GM18873 (cell line): ENCODE results near the gene FEM1B.
"Not testable (repeated sequence)": the region's sequence is repeated elsewhere in the genome, so short reads cannot be mapped to it uniquely, and the experiment has no call there.

Source experiments
- ATAC-seq: cut with Tn5 transposase; IDR thresholded peaks from one replicate; pipeline ENCODE4 v1.9.1; 2021; ENCODE audit warnings: mild to moderate bottlenecking, moderate library complexity, moderate number of reproducible peaks; ENCODE audit not compliant: unreplicated experiment, low FRiP score

Gene FEM1B

DNA sequence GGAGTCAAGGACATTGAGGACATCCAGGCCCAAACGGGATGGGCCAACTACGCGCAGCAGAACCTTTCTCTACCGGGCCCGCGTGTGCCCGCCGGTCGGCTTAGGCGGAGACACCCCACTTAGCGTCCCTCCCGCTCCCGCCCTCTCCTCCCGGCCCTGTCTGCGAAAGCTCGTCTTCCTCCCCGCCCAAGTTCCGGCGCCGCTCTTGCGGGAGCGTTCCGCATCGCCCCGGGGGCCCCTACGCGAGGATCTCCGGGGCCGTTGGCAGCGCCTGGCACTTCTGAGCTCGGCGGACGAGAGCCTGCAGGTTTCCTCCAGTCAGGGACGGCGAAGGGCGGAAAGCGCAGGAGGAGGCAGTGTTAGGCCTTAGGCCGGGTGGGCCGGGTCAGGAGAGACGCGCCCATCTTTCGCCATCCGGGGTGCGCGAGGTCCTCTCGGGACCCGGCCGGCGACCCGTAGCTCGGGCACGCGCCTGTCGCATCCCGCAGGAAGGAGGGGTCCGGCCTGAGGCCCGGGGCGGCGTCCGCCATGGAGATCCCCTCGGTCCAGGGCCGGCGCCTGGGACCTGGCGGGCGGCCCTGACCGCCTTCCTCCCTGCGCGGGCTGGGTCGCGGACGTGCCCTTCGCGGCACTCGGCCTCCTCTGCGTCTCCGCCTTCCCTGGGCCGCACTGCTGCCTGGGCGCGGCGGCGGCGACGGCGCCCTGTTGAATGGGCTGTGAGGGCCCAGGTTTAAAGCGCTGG is at the start of gene FEM1B:
FEM1B (plus strand) TSS at position 143 of the 742 bp plus-strand sequence. CDS start 673 bp downstream, outside the sequence.
- ATAC-seq = peak; percentile 56

DNA sequence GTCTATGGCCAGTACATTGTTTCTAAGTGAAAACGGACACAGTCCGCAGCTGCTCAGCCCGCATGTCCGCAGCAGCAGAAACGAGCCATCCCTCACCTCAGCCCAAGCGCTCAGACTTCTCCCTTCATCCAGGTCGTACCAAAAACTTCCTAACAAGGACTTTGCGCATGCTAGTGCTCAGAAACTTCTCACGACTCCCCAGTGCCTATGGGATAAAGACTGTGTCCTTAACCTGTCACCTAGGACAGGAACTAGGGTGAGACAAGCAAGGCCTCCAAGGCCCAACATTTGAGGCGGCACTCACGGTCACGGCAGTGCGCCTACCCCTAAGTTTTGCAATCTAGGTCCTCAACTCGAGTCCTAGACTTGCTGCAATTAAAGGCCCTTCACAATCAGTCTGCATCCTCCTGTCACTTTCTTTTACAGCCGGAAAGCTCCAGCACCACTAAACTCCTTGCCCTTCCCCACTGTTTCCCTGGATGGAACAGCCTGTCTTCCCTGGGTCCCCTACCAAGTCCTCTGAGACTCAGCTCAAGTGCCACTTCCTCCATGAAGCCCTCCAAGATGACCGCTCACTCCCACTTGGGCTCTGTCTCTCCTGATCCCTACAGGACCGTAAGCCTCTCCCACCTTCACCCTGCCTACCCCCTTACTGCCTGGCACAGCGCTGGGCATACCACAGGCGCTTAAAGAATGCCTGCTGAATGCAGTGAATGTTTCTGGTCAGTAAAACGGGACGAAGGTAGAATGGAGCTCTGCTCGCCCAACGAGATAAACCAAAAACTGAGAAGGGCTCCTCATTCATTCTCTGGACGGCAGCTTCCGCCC is 49.2 kb upstream of the FEM1B start:
- ATAC-seq = no peak

DNA sequence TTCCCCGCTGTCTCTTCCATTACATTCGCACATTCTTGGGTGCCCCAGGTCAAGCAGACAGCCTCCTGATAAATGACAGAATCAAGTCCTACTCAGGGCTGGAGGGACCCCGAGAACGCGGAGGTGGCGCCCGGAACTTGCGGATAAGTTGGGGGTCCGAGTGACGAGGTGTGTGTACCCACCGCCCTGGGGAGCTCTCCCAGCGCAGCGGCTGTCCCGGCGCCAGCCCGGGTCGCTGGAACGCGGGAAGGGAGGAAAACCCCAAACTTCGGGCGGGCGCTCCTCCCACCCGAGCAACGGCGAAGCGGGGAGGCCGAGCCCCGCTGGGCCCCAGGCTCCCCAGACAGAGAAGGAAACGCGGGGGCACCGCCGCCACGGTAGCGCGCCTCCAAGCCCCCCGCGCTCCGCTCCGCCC is 48.6 kb upstream of the FEM1B start:
- peak; percentile 13 for ATAC-seq

DNA sequence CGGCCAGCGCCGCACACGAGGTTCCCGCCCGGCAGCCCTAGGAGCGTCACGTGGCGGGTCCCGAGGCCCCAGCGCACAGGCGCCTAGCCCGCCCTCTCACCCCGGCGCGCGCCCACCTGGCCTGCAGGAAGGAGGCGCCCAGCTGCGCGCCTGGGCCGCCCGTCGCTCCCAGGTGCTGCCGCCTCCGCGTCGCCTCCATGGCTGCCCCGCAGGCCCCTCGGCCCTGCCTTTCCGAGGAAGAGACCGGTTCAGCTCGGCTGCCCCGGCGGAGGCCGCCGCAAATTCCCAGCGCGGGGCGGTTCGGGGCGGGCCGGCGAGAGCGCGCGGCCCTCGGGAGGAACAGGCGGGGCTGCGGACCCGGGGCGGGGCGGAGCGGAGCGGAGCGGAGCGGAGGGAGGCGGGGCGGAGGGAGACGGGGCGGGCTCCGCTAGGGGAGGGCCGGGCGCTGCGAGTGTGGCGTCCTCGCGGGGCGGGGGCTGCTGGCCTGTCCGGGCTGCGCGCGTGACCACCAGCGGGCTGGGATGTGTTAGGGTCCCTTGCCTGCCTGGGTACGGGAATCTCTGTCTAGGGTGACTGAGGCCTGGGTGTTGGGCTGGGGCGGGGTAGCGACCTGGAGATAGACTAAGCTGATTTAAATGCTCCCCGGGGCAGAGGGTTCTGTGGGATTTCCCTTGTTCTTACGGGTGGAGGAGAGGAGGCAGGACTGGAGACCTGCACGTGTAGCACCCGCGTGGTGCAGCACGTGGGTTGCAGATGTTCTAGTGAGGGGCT is 48.0 kb upstream of the FEM1B start, which contains the start of gene CLN6:
CLN6 (minus strand) TSS at position 343 of the 771 bp plus-strand sequence; CDS start at position 199, 144 bp downstream.
- ATAC-seq = peak; percentile 53

DNA sequence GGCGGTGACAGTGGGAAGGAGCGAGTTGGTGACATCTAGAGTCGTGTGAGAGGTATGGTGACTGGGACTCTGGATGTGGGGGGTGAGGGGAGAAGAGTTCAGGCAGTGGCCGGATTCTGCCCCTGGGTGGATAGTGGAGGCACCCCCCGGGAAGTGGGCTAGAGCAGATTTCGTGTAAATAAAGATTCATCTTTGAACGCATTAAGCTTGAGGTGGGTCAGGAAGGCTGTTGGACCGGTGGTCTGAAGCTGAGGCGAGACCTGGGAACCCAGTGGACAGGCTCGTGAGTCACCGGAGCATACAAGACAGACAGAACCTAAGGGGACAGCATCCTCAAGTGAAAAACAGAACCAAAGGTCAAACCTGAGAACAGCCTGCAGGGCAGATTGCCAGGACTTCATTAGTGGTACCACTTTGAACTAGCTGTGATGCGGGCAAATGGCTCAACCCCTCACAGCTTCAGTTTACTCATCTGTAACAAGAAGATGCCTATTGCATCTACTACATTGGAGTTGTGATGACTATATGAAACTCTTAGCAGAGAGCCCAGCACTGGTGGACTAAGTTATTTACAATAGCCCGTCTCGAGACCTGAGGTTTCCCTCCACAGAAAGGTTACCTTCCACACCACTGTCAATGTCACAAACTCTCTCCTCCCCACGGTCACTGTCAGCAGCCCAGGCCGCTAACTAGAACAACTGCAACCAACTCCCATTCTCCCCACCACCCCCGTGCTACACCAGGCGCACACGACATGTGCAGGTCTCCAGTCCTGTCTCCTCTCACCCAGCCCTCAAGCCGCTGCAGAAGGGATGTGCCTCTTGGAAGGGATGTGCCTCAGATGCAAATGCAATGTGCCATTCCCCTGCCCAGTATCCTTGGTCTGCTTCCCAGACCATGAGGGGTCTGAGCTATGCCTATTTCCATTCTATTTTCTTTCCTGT is 47.1 kb upstream of the FEM1B start:
- ATAC-seq = no peak

DNA sequence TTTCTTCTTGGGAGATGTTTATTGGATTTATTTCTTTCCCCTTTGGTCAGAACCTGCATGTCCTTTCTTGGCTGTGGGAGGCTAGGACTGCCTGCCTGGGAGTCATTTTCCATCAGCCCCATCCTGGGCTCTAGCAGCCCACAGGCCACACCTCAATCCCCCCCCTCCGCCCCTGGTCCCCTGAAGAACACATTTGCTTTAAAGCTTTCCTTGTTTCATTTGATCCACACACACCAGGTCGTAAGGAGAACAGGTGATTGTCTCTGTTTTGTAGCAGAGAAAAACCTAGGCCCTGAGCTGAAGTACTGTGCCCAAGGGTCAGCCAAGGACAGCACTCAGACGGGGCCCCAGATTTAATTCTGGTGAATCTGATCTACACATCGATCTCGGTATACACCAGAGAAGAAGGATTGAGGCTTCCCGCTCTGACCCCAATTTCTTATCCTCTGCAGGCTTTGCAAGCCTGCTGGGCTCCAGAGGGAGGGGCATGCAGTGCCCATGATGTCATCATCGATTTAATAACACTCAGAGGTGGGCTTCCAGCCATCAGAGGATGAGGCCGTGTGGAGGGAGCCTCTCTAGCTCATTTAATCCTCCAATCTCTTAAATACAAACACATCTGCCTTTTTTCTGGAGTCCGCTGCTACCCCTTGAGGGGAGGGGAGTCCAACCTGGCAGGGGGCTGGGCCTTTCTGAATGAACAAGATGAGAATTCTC is 46.3 kb upstream of the FEM1B start:
- no peak for ATAC-seq

DNA sequence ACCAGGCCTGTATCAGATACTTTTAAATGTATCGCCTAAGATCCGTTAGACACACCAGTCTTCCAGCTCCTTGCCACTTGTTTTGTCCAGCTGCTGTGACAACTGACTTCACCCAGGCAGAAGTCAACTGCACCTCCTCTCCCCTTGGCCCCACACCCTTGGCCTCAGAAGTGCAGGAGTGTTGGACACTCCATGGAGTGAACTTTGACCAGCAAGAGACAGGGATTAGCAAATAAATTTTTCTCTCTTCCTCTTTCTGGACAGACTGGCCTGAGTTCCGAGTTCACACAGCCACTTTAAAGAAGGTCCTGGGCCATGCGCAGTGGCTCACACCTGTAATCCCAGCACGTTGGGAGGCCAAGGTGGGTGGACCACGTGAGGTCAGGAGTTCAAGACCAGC is 45.1 kb upstream of the FEM1B start:
- no peak for ATAC-seq

DNA sequence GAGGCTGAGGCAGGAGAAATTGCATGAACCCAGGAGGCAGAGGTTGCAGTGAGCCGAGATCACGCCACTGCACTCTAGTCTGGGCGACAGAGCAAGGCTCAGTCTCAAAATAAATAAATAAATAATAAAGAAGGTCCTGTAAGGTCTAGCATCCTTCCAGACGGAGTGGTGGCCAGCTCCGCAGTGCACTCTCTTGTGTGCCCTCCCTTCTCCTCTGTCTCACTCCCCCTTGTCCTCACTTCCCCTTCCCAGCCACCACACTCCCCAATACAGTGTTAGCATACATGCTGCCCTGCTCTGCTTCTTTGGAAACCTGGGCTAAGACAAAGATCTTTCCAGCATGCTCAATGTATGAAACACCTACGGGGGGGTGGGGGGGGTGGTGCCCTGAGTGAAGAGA is 44.6 kb upstream of the FEM1B start:
- ATAC-seq = no peak

DNA sequence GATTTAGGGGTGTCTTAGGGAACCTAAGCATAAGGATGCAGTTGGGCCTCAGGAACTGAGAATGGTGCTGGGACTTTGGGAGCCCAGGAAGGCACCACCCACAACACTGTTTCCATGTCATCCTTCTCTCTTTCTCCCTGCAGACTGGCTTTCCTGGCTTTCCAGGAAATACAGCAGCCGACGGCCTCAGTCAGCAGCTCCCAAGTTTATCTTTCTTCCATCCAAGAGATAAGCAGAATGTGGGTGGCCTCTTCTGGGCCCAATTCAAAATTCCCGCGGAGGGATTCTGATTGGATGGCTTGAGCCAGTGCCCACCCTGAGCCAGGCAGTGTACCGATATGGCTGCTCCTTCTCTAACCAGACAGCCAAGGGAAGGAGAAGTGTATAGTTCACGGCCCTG is 43.5 kb upstream of the FEM1B start:
- no peak for ATAC-seq

DNA sequence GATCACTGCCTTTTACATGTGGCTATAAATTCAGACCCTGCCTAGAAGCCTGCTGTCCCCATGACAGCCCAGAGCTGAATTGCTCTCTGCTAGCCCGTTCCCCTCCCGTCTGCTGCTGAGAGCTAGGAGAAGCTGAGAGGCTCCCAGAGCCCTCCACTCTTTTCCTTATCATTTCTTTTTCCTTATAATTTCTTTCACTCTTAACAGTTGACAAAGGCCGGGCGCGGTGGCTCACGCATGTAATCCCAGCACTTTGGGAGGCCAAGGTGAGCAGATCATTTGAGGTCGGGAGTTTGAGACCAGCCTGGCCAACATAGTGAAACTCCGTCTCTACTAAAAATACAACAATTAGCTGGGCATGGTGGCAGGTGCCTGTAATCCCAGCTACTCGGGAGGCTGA is 43.0 kb upstream of the FEM1B start:
- ATAC-seq = not testable (repeated sequence)

DNA sequence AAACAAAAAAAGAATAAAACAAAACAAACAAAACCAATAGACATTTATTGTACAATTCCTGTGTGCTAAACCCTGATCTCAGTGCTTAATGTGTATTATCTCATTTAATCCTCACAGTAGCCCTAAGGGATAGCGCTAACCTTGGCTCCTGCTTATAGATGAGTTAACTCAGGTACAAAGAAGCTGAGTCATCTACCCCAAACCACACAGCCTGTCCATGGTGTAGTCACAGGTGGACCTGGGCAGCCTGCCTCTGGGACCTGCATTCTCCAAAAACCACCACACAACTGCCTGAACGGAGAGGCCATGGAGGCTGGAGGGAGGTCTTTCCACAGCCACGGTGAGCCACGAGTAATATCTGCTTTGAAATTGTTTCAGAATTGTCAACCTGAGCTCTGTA is 42.5 kb upstream of the FEM1B start:
- ATAC-seq = no peak

DNA sequence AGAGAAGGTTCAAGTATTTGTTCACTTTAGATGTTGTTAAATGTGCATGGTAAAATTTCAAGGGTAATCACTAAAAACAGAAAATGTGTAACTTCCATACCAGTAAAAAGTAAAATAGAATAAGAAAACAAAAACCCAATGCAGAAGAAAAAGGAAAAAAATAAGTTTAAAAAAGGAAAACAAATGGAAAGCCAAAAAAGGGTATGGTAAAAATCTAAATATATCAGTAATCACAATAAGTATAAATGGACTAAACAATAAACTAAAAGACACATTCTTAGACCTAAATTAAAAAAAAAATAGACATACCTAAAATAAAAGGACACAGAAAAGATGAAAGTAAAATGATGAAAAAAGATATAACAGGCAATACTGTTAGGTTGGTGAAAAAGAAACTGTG is 38.5 kb upstream of the FEM1B start:
- no peak for ATAC-seq

DNA sequence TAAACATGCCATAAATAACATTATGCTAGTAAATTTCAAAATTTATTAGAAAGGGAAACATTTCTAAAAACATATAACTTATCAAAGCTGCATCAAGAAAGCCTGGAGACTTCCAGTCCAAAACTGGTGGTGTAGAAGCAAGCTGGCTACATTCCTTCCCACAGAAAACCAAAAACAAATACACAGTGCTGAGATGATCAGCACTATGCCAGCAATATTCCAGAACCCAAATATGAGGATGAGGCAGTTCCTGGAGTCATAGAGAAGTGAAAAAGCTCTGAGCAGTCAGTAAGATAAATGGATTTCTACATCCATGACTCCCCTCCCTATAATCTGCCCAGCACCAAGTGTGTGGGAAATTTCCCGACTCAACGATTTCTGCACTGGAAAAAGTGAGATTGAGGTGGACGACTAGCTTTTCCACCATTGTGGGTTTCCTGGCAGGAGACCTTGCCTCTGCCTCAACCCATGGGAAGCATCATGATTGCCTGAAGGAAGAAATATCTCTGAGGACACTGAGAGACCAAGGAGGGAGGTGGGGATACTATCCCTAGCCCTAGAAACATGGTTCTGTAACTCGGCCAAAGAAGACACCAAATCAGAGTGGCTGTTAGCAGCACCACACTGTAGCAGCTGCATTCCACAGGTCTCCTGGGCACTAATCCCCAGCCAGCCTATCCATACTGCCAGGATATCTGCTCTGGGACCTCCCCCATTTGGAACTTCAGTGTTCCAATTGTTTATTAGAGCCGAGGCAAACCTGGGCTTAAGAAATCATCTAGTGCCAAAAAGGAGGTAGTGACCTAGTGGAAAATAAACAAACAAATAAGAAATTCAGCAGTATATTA is 36.2 kb upstream of the FEM1B start:
- no peak for ATAC-seq

DNA sequence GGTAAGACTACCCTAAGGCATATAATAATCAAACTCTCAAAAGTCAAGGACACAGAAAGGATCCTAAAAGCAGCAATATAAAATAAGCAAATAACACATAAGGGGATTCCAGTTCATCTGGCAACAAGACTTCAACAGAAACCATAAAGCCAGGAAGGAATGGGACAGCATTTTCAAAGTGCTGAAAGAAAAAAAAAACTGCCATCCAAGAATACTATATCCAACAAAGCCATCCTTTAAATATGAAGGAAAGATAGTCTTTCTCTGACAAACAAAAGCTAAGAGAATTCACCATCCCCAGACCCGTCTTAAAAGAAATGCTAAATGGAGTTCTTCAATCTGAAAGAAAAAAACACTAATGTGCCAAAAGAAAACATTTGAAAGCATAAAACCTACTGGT is 33.3 kb upstream of the FEM1B start:
- ATAC-seq = no peak

DNA sequence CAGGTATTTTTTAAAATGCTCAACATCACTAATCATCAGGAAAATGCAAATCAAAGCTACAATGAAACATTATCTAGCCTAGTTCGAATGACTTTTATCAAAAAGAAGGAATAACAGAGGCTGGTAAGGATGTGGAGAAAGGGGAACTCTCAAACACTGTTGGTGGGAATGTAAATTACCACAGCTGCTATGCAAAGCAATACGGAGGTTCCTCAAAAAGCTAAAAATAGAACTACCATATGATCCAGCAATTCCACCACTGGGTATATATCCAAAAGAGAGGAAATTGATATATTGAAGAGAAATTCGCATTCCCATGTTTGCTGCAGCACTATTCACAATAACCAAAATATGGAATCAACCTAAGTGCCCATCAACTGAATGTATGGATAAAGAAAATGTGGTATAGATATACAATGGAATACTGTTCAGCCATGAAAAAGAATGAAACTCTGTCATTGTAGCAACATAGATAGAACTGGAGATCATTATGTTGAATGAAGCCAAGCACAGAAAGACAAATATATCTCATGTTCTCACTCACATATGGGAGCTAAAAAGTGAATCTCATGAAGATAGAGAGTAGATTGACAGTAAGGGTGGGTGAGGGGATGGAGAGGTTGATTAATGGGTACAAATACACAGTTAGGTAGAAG is 28.4 kb upstream of the FEM1B start:
- no peak for ATAC-seq

DNA sequence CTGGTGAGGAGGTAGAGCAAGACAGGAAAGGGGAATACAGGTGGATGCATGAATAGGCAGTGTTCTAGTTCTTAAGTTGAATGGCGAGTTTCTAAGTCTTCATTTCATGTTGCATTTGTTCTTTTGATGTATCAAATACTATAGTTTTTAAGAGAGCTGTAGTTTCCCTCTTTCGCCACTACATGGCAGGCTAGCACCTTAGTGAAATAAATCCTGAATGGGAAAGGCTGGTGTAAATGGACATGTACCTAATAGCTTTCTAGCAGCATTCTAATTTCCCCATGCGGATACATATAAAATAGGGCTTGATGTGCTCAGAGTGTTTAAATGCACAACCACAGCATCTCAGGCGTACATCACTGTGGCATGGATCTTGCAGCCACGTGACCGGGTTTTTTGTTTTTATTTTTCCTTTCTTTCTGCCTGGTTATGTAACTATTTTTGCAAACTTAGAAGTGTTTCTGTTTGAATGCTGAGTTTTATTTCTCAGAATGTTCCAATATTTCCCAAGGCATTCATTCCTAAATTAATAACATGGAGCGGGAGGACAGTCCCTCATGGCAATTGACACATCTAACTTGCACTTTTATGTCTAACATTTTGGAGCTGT is 24.5 kb upstream of the FEM1B start:
- ATAC-seq = no peak

DNA sequence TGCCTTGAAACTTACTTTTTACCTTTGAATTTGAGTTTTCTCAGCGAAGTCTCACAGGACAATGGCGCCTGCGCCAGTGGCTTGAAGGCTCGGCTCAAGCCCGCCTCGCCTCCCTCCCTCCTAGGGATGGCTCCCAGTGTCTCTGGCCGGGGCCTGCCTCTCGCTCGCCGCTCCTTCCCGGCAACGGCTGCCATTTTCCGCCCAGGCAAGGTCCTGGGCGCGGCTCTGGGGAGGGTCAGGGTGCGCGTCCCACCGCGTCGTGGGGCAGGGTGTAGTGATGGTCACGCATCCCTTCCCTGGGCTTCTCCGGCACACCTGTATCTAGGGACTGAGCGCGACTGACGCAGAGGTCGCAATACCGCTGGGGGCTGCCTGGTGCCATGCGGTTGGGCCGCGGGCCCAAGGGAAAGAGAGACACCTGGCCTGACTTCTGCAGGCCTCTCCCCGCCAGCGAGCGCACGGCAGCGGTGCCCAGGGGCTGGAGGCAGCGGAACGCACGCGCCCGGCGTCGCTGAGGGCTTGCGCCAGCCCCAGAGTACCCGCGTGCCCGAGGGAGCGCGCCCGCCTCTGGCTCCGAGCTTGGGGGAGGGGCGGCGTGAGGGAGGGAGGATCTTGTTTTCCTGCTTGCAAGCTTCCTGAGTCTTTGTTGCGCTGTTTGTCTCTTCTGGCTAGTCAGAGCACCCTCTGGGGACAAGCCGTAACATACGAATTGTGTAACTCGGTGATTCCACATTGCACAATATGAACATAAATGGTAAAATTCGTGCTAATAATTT is 20.7 kb upstream of the FEM1B start:
- no peak for ATAC-seq
